C4-2B (cell line): ENCODE results near the gene DNAH17.

ENCODE experiments used
- ZFX ChIP-seq: fragments of 450-650 bp; IDR thresholded peaks from 2 replicates; pipeline ENCODE4 v1.6.1; 2017
- TF ChIP-seq, protein P1 (sequence below): fragments of 450-650 bp; conservative IDR thresholded peaks from 2 replicates; pipeline ENCODE4 v1.5.1; 2017; ENCODE audit warnings: mild to moderate bottlenecking

DNA sequence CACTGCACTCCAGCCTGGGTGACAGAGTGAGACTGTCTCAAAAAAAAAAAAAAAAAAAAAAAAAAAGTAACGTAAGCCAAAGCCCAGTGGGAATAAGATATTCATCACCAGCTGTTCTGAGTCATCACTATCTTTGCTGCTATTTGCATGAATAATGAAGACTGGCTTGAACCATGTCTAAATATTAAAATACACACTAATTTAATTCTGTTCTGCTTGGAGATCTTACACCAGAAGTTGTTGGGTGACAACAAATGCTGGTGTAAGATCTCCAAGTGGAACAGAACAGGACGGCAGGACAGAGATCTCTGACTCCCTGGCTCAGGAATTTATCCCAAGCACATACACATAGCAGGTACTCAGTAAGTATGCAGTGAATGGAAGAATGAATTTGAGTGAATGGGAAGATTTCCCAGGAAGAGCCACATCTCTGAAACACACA lies 19.6 kb downstream of the DNAH17 start:
- TF ChIP-seq, protein P1, sequence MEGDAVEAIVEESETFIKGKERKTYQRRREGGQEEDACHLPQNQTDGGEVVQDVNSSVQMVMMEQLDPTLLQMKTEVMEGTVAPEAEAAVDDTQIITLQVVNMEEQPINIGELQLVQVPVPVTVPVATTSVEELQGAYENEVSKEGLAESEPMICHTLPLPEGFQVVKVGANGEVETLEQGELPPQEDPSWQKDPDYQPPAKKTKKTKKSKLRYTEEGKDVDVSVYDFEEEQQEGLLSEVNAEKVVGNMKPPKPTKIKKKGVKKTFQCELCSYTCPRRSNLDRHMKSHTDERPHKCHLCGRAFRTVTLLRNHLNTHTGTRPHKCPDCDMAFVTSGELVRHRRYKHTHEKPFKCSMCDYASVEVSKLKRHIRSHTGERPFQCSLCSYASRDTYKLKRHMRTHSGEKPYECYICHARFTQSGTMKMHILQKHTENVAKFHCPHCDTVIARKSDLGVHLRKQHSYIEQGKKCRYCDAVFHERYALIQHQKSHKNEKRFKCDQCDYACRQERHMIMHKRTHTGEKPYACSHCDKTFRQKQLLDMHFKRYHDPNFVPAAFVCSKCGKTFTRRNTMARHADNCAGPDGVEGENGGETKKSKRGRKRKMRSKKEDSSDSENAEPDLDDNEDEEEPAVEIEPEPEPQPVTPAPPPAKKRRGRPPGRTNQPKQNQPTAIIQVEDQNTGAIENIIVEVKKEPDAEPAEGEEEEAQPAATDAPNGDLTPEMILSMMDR = no peak
- no peak for TF ChIP-seq ZFX
